Breast epithelium (tissue), 4 donors: ENCODE measurements around the gene PRDX5. TPM values are rescaled to one million over a fixed set of nuclear protein-coding genes. Genes with fewer than 3 reads are reported as not detected.

Source experiments
- DNase-seq, 2 donors: peaks; one replicate each; pipeline ENCODE4 v3.0.0-alpha.2; 2019; ENCODE audit warnings: low spot score in 2 of 2
- H3K27ac ChIP-seq, 2 donors: fragments of 200-600 bp; sonication (generic) in 1 of 2; one replicate each; pipeline ENCODE4 v1.5.1; 2016 to 2019; ENCODE audit warnings: mild to moderate bottlenecking in 1 of 2
- H3K27me3 ChIP-seq, 2 donors: fragments of 200-600 bp; sonication (generic) in 1 of 2; one replicate each; pipeline versions ENCODE4 v1.5.1 to v1.6.0; 2017 to 2019; ENCODE audit warnings: control low read depth in 1 of 2, mild to moderate bottlenecking in 1 of 2
- H3K36me3 ChIP-seq: fragments of 200-600 bp; one replicate; pipeline ENCODE4 v1.5.1; 2019
- H3K4me1 ChIP-seq, 2 donors: fragments of 200-600 bp; sonication (generic); one replicate each; pipeline ENCODE4 v1.5.1; 2016 to 2019; ENCODE audit warnings: control low read depth in 1 of 2
- H3K4me3 ChIP-seq, 3 donors: fragments of 200-600 bp; sonication (generic); 1 replicate in 2 of 3; 2 replicates in 1 of 3; pipeline ENCODE4 v1.5.1; 2016 to 2019; ENCODE audit warnings: mild to moderate bottlenecking in 3 of 3, moderate library complexity in 2 of 3
- H3K9me3 ChIP-seq, 2 donors: fragments of 200-600 bp; sonication (generic) in 1 of 2; one replicate each; pipeline ENCODE4 v1.5.1; 2016 to 2019; ENCODE audit warnings: control low read depth in 1 of 2
- POLR2A ChIP-seq: fragments of 450-650 bp; IDR thresholded peaks from one replicate; pipeline ENCODE4 v1.6.1; 2016; ENCODE audit warnings: antibody characterized with exemption, mild to moderate bottlenecking, moderate library complexity
- POLR2AphosphoS5 ChIP-seq, 3 donors: sonication (generic); formaldehyde crosslinking; IDR thresholded peaks; one replicate each; pipeline ENCODE4 v1.6.1; 2017; ENCODE audit warnings: antibody characterized with exemption in 3 of 3
- intact Hi-C: fragments of 100-400 bp; cut with DNase I; formaldehyde crosslinking; loops from one replicate; pipeline ENCODE4 v1.15.1; 2023; ENCODE audit warnings: low total_unique reads
- total RNA-seq, 3 donors: library from RNA; depleted of rRNA; stranded (reverse); fragments of >200 nt; gene quantifications; one replicate each; pipeline ENCODE4 v1.1.0, GENCODE V29; 2016
- TF ChIP-seq, protein P1 (sequence below), 3 donors: fragments of 450-650 bp; IDR thresholded peaks; one replicate each; pipeline ENCODE4 v1.5.1; 2016 to 2017; ENCODE audit warnings: antibody characterized with exemption in 3 of 3, mild to moderate bottlenecking in 3 of 3, moderate library complexity in 3 of 3

Gene PRDX5
- total RNA-seq, 3 donors from 2014 or later, result 241 to 327 (median 262) TPM

DNA sequence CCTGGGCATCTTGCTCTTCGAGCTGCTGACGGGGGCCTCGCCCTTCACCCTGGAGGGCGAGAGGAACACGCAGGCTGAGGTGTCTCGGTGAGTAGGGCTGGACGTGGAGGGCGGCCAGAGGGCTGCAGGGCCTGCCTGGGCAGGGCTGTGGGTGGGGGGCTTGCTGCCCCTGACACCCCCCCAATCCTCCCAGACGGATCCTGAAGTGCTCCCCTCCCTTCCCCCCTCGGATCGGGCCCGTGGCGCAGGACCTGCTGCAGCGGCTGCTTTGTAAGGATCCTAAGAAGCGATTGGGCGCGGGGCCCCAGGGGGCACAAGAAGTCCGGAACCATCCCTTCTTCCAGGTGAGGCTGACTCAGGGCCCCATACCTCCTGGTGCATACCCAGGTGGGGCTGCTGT is 43.7 kb downstream of the PRDX5 start:
- no peaks in the 10 kb centered on the region for H3K36me3 ChIP-seq
- H3K27ac ChIP-seq, result no peak overlapping the region
- intact Hi-C loops, result no loop called here
- H3K9me3 ChIP-seq, result no peaks in the 10 kb centered on the region
- peaks cover 4 to 9% of the 10 kb centered on the region in 2 donors for H3K4me1 ChIP-seq
- no peak for DNase-seq
- H3K27me3 ChIP-seq, result no peaks in the 10 kb centered on the region
- no peak for TF ChIP-seq POLR2AphosphoS5 (IDR thresholded peaks at IDR 0.05)
- TF ChIP-seq, protein P1, sequence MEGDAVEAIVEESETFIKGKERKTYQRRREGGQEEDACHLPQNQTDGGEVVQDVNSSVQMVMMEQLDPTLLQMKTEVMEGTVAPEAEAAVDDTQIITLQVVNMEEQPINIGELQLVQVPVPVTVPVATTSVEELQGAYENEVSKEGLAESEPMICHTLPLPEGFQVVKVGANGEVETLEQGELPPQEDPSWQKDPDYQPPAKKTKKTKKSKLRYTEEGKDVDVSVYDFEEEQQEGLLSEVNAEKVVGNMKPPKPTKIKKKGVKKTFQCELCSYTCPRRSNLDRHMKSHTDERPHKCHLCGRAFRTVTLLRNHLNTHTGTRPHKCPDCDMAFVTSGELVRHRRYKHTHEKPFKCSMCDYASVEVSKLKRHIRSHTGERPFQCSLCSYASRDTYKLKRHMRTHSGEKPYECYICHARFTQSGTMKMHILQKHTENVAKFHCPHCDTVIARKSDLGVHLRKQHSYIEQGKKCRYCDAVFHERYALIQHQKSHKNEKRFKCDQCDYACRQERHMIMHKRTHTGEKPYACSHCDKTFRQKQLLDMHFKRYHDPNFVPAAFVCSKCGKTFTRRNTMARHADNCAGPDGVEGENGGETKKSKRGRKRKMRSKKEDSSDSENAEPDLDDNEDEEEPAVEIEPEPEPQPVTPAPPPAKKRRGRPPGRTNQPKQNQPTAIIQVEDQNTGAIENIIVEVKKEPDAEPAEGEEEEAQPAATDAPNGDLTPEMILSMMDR (IDR thresholded peaks at IDR 0.05), result no peak
- TF ChIP-seq POLR2A, result no peak
- no peak overlapping the region for H3K4me3 ChIP-seq

DNA sequence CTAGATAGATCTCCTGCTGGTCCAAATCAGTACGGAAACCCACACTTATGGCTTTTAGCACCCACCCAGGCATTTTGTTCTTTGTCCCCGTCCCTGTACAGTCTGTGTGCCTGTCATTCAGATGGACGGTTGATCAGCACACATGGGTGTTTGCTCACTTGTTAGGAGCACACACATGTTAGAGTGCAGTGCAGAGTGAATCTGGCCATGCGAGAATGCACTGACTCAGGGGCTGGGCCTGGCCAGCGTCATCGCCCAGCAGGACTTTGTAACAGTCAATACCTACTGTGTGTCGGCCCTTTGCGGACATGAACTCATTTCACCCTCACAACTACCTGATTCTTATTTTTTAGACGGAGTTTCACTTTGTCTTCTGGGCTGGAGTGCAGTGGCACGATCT is 44.4 kb downstream of the PRDX5 start:
- intact Hi-C loops, result no loop called here
- Histone ChIP-seq H3K4me3 (no peak overlapping the region), H3K36me3 (no peaks in the 10 kb centered on the region), H3K4me1 (peaks cover 4 to 9% of the 10 kb centered on the region in 2 donors), H3K9me3 (no peaks in the 10 kb centered on the region), H3K27me3 (no peaks in the 10 kb centered on the region), H3K27ac (no peak overlapping the region)
- TF ChIP-seq POLR2A (no peak), POLR2AphosphoS5 (IDR thresholded peaks at IDR 0.05) (no peak)
- TF ChIP-seq, protein P1 (IDR thresholded peaks at IDR 0.05), result no peak
- no peak for DNase-seq

DNA sequence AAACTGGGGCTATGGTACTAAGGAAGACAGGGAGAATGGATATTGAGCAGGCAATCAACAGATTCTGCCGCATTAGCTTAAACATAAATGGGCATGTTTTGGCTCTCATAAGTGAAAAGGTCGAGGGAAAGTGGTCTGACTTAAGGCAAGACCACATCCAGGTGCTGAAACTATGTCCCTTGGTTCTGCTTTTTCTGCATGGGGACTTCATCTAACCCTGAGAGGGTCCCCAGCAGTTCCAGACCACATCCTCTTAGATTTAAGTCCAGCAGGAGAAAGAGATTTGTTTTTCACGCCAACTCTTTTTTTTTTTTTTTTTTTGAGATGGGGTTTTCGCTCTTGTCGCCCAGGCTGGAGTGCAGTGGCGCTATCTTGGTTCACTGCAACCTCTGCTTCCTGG is 46.5 kb downstream of the PRDX5 start:
- Histone ChIP-seq H3K4me3 (no peak overlapping the region), H3K4me1 (no peaks in the 10 kb centered on the region), H3K9me3 (no peaks in the 10 kb centered on the region), H3K36me3 (no peaks in the 10 kb centered on the region), H3K27me3 (no peaks in the 10 kb centered on the region), H3K27ac (no peak overlapping the region)
- intact Hi-C loops, result no loop called here
- no peak for DNase-seq
- TF ChIP-seq, protein P1 (IDR thresholded peaks at IDR 0.05), result no peak
- TF ChIP-seq POLR2AphosphoS5 (IDR thresholded peaks at IDR 0.05) (no peak), POLR2A (no peak)

DNA sequence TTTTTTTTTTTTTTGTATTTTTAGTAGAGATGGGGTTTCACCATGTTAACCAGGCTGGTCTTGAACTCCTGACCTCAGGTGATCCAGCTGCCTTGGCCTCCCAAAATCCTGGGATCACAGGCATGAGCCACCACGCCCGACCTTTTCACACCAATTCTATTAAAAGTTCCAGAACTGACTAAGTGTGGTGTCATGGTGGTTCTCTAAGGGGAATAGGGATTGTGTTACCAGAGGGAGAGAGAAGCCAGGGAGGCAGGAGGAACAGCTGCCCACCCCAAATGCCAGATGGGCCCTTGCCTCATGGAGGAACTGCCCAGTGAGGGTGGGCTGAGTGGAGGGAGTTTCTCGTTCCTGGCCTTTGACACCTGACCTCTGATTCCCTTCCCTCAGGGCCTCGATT is 47.0 kb downstream of the PRDX5 start:
- Histone ChIP-seq H3K36me3 (no peaks in the 10 kb centered on the region), H3K4me1 (no peaks in the 10 kb centered on the region), H3K27ac (no peak overlapping the region), H3K9me3 (no peaks in the 10 kb centered on the region), H3K27me3 (no peaks in the 10 kb centered on the region), H3K4me3 (no peak overlapping the region)
- no peak for DNase-seq
- intact Hi-C loops, result no loop called here
- TF ChIP-seq POLR2AphosphoS5 (IDR thresholded peaks at IDR 0.05), result no peak
- TF ChIP-seq, protein P1 (IDR thresholded peaks at IDR 0.05), result no peak
- TF ChIP-seq POLR2A, result no peak

DNA sequence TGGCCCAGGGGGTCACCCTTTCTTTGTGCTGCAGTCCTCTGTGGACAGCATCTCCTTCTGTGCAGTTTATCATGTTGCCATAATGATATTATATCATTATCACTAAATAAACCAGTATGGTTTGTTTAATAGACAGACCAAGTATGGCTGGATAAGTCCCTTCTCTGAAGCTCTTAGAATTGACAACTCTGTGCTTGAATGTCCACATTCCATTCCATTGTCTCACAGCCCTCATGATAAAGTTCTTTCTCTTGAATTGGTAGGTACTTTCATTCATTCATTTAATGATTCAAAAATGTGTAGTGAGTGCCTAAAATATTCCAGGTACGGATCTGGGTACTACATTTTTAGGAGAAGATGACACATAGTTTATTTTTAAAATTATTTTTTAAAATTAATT is 48.8 kb downstream of the PRDX5 start:
- intact Hi-C loops, result no loop called here
- no peak overlapping the region for H3K27ac ChIP-seq
- H3K4me3 ChIP-seq, result no peak overlapping the region
- TF ChIP-seq POLR2A (no peak), POLR2AphosphoS5 (IDR thresholded peaks at IDR 0.05) (no peak)
- TF ChIP-seq, protein P1 (IDR thresholded peaks at IDR 0.05), result no peak
- no peak for DNase-seq
- H3K9me3 ChIP-seq, result no peaks in the 10 kb centered on the region
- no peaks in the 10 kb centered on the region for H3K36me3 ChIP-seq
- no peaks in the 10 kb centered on the region for H3K4me1 ChIP-seq
- H3K27me3 ChIP-seq, result no peaks in the 10 kb centered on the region
